DND-41 (cell line): ENCODE measurements around the gene MARCHF3.

Source experiments
- EZH2 ChIP-seq: IDR thresholded peaks from 3 replicates; pipeline ENCODE4 v1.6.1; 2012; ENCODE audit warnings: borderline replicate concordance, low read depth, mild to moderate bottlenecking, moderate library complexity, low read length, inconsistent platforms; ENCODE audit not compliant: severe bottlenecking
- TF ChIP-seq, protein P1 (sequence below): IDR thresholded peaks from 2 replicates; pipeline ENCODE4 v1.5.1; 2012; ENCODE audit warnings: borderline replicate concordance, low read length, moderate library complexity, mild to moderate bottlenecking; ENCODE audit not compliant: poor library complexity, severe bottlenecking; ENCODE audit errors: extremely low read depth

DNA sequence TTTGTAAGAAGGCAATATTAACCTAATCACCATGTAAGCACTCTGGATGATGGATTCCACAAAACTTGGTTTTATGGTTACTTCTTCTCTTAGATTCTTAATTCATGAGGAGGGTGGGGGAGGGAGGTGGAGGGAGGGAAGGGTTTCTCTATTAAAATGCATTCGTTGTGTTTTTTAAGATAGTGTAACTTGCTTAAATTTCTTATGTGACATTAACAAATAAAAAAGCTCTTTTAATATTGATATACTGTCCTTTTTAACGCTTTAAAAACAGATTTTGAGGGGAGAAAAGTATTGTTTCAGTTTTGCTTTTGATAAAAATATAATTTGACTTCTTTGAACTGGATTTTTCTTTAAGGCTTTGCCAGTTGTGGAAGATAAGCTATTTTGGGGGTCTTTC is 193.6 kb downstream of the MARCHF3 start:
- TF ChIP-seq, protein P1, sequence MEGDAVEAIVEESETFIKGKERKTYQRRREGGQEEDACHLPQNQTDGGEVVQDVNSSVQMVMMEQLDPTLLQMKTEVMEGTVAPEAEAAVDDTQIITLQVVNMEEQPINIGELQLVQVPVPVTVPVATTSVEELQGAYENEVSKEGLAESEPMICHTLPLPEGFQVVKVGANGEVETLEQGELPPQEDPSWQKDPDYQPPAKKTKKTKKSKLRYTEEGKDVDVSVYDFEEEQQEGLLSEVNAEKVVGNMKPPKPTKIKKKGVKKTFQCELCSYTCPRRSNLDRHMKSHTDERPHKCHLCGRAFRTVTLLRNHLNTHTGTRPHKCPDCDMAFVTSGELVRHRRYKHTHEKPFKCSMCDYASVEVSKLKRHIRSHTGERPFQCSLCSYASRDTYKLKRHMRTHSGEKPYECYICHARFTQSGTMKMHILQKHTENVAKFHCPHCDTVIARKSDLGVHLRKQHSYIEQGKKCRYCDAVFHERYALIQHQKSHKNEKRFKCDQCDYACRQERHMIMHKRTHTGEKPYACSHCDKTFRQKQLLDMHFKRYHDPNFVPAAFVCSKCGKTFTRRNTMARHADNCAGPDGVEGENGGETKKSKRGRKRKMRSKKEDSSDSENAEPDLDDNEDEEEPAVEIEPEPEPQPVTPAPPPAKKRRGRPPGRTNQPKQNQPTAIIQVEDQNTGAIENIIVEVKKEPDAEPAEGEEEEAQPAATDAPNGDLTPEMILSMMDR: no peak
- TF ChIP-seq EZH2: no peak
